ENCODE data around the gene CCDC50. TPM values are rescaled to one million over a fixed set of nuclear protein-coding genes. Genes with fewer than 3 reads are reported as not detected.

CCDC50 gene
- total RNA-seq, 1 donor from 2014 or later = 134 TPM

GRCh38 chr3:191369616-191370010 lies 40.4 kb downstream of the CCDC50 start:
- no peak overlapping the region for H3K4me3 ChIP-seq (ENCODE audit: low read depth, low read length)
- no peak for DNase-seq (ENCODE audit: low read depth)
- no peak for TF ChIP-seq CTCF (conservative IDR thresholded peaks at IDR 0.05; ENCODE audit: low read depth, low read length)

- no peak for DNase-seq (ENCODE audit: low read depth)
- H3K4me3 ChIP-seq (ENCODE audit: low read depth, low read length) = no peak overlapping the region
- no peak for TF ChIP-seq CTCF (conservative IDR thresholded peaks at IDR 0.05; ENCODE audit: low read depth, low read length)
Measured at GRCh38 chr3:191372122-191372521, 42.9 kb downstream of the CCDC50 start.

- DNase-seq (ENCODE audit: low read depth) = no peak
- no peak for TF ChIP-seq CTCF (conservative IDR thresholded peaks at IDR 0.05; ENCODE audit: low read depth, low read length)
- no peak overlapping the region for H3K4me3 ChIP-seq (ENCODE audit: low read depth, low read length)
Measured at GRCh38 chr3:191373327-191373726, 44.1 kb downstream of the CCDC50 start.

GRCh38 chr3:191376516-191377141 lies 47.4 kb downstream of the CCDC50 start:
- no peak for TF ChIP-seq CTCF (conservative IDR thresholded peaks at IDR 0.05; ENCODE audit: low read depth, low read length)
- no peak overlapping the region for H3K4me3 ChIP-seq (ENCODE audit: low read depth, low read length)
- peak; percentile 51 for DNase-seq (ENCODE audit: low read depth)

GRCh38 chr3:191378142-191378812 lies 49.1 kb downstream of the CCDC50 start:
- H3K4me3 ChIP-seq (ENCODE audit: low read depth, low read length) = no peak overlapping the region
- no peak for DNase-seq (ENCODE audit: low read depth)
- no peak for TF ChIP-seq CTCF (conservative IDR thresholded peaks at IDR 0.05; ENCODE audit: low read depth, low read length)

GRCh38 chr3:191379446-191379845 lies 50.3 kb downstream of the CCDC50 start:
- TF ChIP-seq CTCF (conservative IDR thresholded peaks at IDR 0.05; ENCODE audit: low read depth, low read length) = no peak
- DNase-seq (ENCODE audit: low read depth) = no peak
- no peak overlapping the region for H3K4me3 ChIP-seq (ENCODE audit: low read depth, low read length)

- H3K4me3 ChIP-seq (ENCODE audit: low read depth, low read length) = no peak overlapping the region
- no peak for DNase-seq (ENCODE audit: low read depth)
- TF ChIP-seq CTCF (conservative IDR thresholded peaks at IDR 0.05; ENCODE audit: low read depth, low read length) = no peak
Measured at GRCh38 chr3:191380001-191380400, 50.8 kb downstream of the CCDC50 start.

All from epithelial cell of proximal tubule (primary cell).